Measurements from ENCODE around the gene PLXDC2.

- no peak for TF ChIP-seq CTCF (IDR thresholded peaks at IDR 0.05)
- TF ChIP-seq EP300 (IDR thresholded peaks at IDR 0.05), result no peak
- no peak for TF ChIP-seq POLR2A (IDR thresholded peaks at IDR 0.05)
- no peak for TF ChIP-seq POLR2AphosphoS5 (IDR thresholded peaks at IDR 0.05)
Observed at GRCh38 chr10:19843487-19843886, 27.3 kb downstream of the PLXDC2 start.
